K562 (cell line): ENCODE measurements around the gene ZNF346. TPM values are rescaled to one million over a fixed set of nuclear protein-coding genes. Genes with fewer than 3 reads are reported as not detected.
A peak's percentile ranks its signal among the peaks of the same experiment; 100 is the strongest.

ENCODE experiments used
- ATAC-seq: fragments of 200-7000 bp; cut with Tn5 transposase; 3 replicates; pipeline ENCODE4 v1.9.1; 2020; ENCODE audit warnings: moderate library complexity
- BruUV-seq: library from RNA; stranded (reverse); fragments of 400-500 nt; replicated peaks from 2 replicates; lab custom pipeline; 2021; lab: Mats Ljungman, UMichigan
- CTCF ChIA-PET: fragments of 300-600 bp; formaldehyde crosslinking; extraction: SDS; loops from one replicate; lab custom pipeline; 2021; ENCODE audit warnings: low intra/inter-chr PET ratio; lab: Yijun Ruan, JAX
- POLR2A ChIA-PET: fragments of 300-600, 350-650 bp; sonication (Branson Sonifier 250); formaldehyde crosslinking; extraction: SDS; loops from one replicate; lab custom pipeline; 2021; ENCODE audit warnings: antibody characterized with exemption, inconsistent platforms; lab: Yijun Ruan, JAX
- DNase-seq, 4 experiments: peaks; one replicate each; pipeline versions ENCODE4 v3.0.0 to v3.0.0-alpha.2; 2011 to 2018; ENCODE audit warnings: low spot score in 3 of 4, mixed read lengths in 3 of 4; ENCODE audit errors: extremely low read depth in 1 of 4
- FAIRE-seq: peaks from 2 replicates; lab custom pipeline; 2011; peaks lifted over from hg19 to GRCh38; lab: Jason Lieb, UNC
- H2AFZ ChIP-seq: 2 replicates; pipeline ENCODE4 v1.6.0; 2011; ENCODE audit warnings: low read depth, low read length, control low read depth, inconsistent platforms
- H3K27ac ChIP-seq: fragments of 200-600 bp; 3 replicates; pipeline ENCODE4 v1.8.0; 2011; ENCODE audit warnings: low read depth, mild to moderate bottlenecking, control low read depth, inconsistent platforms, low read length, moderate library complexity, mixed read lengths; ENCODE audit errors: extremely low read depth
- H3K27me3 ChIP-seq, 2 experiments: fragments of 300-600 bp in 1 of 2; 2 replicates in 1 of 2; 3 replicates in 1 of 2; pipeline versions ENCODE4 v1.6.0 to v1.8.0; 2011; ENCODE audit warnings: inconsistent platforms in 2 of 2, low read length in 2 of 2, mild to moderate bottlenecking in 1 of 2, mixed read lengths in 1 of 2, moderate library complexity in 1 of 2; ENCODE audit not compliant: control insufficient read depth in 2 of 2, insufficient read depth in 2 of 2
- H3K36me3 ChIP-seq: fragments of 300-600 bp; 3 replicates; pipeline ENCODE4 v1.8.0; 2011; ENCODE audit warnings: mild to moderate bottlenecking, low read length, inconsistent platforms; ENCODE audit not compliant: control insufficient read depth, insufficient read depth
- H3K4me1 ChIP-seq, 2 experiments: fragments of 200-600 bp in 1 of 2; replicated peaks in 1 of 2; 2 replicates in 1 of 2; 3 replicates in 1 of 2; pipeline versions ENCODE4 v1.5.1 to v1.8.0; 2011; ENCODE audit warnings: inconsistent platforms in 2 of 2, low read length in 2 of 2, mild to moderate bottlenecking in 1 of 2, mixed read lengths in 1 of 2, moderate library complexity in 1 of 2; ENCODE audit not compliant: control insufficient read depth in 2 of 2, insufficient read depth in 2 of 2
- H3K4me2 ChIP-seq: 2 replicates; pipeline ENCODE4 v1.6.1; 2011; ENCODE audit warnings: low read length, control low read depth, inconsistent platforms, mixed read lengths; ENCODE audit not compliant: insufficient read depth
- H3K4me3 ChIP-seq: fragments of 200-600 bp; sonication (generic), shearing (Covaris generic); 2 replicates; pipeline ENCODE4 v1.5.1; 2016; ENCODE audit warnings: control low read depth, inconsistent platforms
- H3K79me2 ChIP-seq: fragments of 200-600 bp; 3 replicates; pipeline ENCODE4 v1.8.0; 2011; ENCODE audit warnings: low read length, inconsistent platforms; ENCODE audit not compliant: control insufficient read depth, insufficient read depth
- H3K9ac ChIP-seq, 2 experiments: 2 replicates each; pipeline versions ENCODE4 v1.6.0 to v1.6.1; 2011; ENCODE audit warnings: low read depth in 2 of 2, low read length in 2 of 2, control low read depth in 1 of 2, inconsistent platforms in 1 of 2, mild to moderate bottlenecking in 1 of 2, mixed read lengths in 1 of 2; ENCODE audit not compliant: insufficient read depth in 1 of 2
- H3K9me1 ChIP-seq: one replicate; pipeline ENCODE4 v1.6.0; 2011; ENCODE audit warnings: inconsistent platforms, mild to moderate bottlenecking, low read length, moderate library complexity; ENCODE audit not compliant: control insufficient read depth, insufficient read depth
- H3K9me3 ChIP-seq: replicated peaks from 2 replicates; pipeline ENCODE4 v1.5.1; 2011; ENCODE audit warnings: low read depth, low read length, inconsistent platforms; ENCODE audit not compliant: control insufficient read depth, insufficient read depth
- H4K20me1 ChIP-seq: replicated peaks from 2 replicates; pipeline ENCODE4 v1.6.1; 2011; ENCODE audit warnings: low read length, inconsistent platforms, mixed read lengths; ENCODE audit not compliant: control insufficient read depth, insufficient read depth
- CAMTA2 ChIP-seq: fragments of 250-450 bp; sonication (Bioruptor Pico); conservative IDR thresholded peaks from 2 replicates; pipeline ENCODE4 v1.5.1; 2022
- ELF1 ChIP-seq: fragments of 200-800 bp; sonication (Bioruptor generic); IDR thresholded peaks from 2 replicates; pipeline ENCODE4 v1.6.1; 2016; ENCODE audit warnings: missing genetic modification characterization, missing compliant biosample characterization
- FOXK2 ChIP-seq, 2 experiments: fragments of 450-650 bp; IDR thresholded peaks in 1 of 2; conservative IDR thresholded peaks in 1 of 2; 2 replicates each; pipeline ENCODE4 v1.6.1; 2016; ENCODE audit warnings: low read depth in 2 of 2, mild to moderate bottlenecking in 1 of 2
- GABPA ChIP-seq: fragments of 200-800 bp; sonication (Bioruptor generic); conservative IDR thresholded peaks from 2 replicates; pipeline ENCODE4 v1.6.1; 2016; ENCODE audit warnings: low read depth, missing genetic modification characterization, missing compliant biosample characterization
- HOXB6 ChIP-seq: fragments of 250-450 bp; sonication (Bioruptor Pico); IDR thresholded peaks from 2 replicates; pipeline ENCODE4 v1.5.1; 2022; ENCODE audit warnings: mild to moderate bottlenecking, borderline replicate concordance
- MAFK ChIP-seq: IDR thresholded peaks from 2 replicates; pipeline ENCODE4 v1.6.1; 2011; ENCODE audit warnings: low read length, improper control_type of control experiment
- MLLT1 ChIP-seq, 2 experiments: fragments of 450-650 bp; IDR thresholded peaks; 2 replicates each; pipeline ENCODE4 v1.6.1; 2016
- RBFOX2 ChIP-seq: fragments of 200-400 bp; formaldehyde crosslinking; IDR thresholded peaks from 2 replicates; pipeline ENCODE4 v1.6.1; 2017; ENCODE audit warnings: low read depth, mild to moderate bottlenecking, low read length, moderate library complexity
- SRSF9 ChIP-seq: fragments of 200-400 bp; formaldehyde crosslinking; IDR thresholded peaks from 2 replicates; pipeline ENCODE4 v1.6.1; 2017; ENCODE audit warnings: low read depth, low read length, borderline replicate concordance
- TEAD1 ChIP-seq, 2 experiments: fragments of 450-650 bp in 1 of 2; sonication (generic) in 1 of 2; formaldehyde crosslinking; IDR thresholded peaks; 2 replicates each; pipeline versions ENCODE4 v1.4.0 to v1.8.0; 2020 to 2022; ENCODE audit warnings: mild to moderate bottlenecking in 2 of 2, missing genetic modification reagents in 1 of 2
- ZBTB43 ChIP-seq: sonication (generic); formaldehyde crosslinking; IDR thresholded peaks from 2 replicates; pipeline ENCODE4 v1.8.0; 2023; ENCODE audit warnings: mild to moderate bottlenecking, missing genetic modification reagents
- ZNF583 ChIP-seq: fragments of 250-450 bp; sonication (Bioruptor Pico); IDR thresholded peaks from 2 replicates; pipeline ENCODE4 v1.4.0; 2020
- WGBS: fragments of 100-300 bp; shearing (Covaris generic); methylation state at CpG from one replicate; pipeline ENCODE4 v1.1.6; 2016; ENCODE audit warnings: low coverage, mixed read lengths; ENCODE audit not compliant: insufficient coverage; ENCODE audit errors: missing lambda C conversion rate; 5-methylcytosine and 5-hydroxymethylcytosine counted together
- in situ Hi-C: fragments of 300-500 bp; cut with MboI; formaldehyde crosslinking; loops from 4 replicates; pipeline ENCODE4 v1.15.0; 2018; ENCODE audit warnings: inconsistent platforms, mixed read lengths
- intact Hi-C: fragments of 100-400 bp; cut with micrococcal nuclease; formaldehyde crosslinking; loops from 2 replicates; pipeline ENCODE4 v1.14.2; 2022
- polyA plus RNA-seq, 8 experiments: library from polyadenylated mRNA; depleted of rRNA in 4 of 8; stranded (reverse) in 5 of 8; unstranded in 3 of 8; fragments of >200 nt; fragmentation: Nextera tagmentation in 2 of 8; fragmentation: Illumina TruSeq in 1 of 8; extraction: Ambion mirVana in 2 of 8; extraction: Trizol in 1 of 8; gene quantifications; 2 replicates each; pipeline versions ENCODE4 v1.2.1 to v1.2.3, GENCODE V29; 2011 to 2014; ENCODE audit warnings: inconsistent platforms in 1 of 8, missing spikeins in 1 of 8
- total RNA-seq, 7 experiments: library from RNA; depleted of rRNA in 6 of 7; stranded (reverse); fragments of >200 nt in 6 of 7; fragmentation: Illumina TruSeq in 2 of 7; extraction: Trizol in 2 of 7; gene quantifications; 2 replicates each; pipeline versions ENCODE4 v1.2.1 to v1.2.3, GENCODE V29; 2011 to 2021; ENCODE audit warnings: low replicate concordance in 1 of 7
- TF ChIP-seq, protein P1 (sequence below): fragments of 250-450 bp; sonication (Bioruptor Pico); IDR thresholded peaks from 2 replicates; pipeline ENCODE4 v1.5.0; 2021; ENCODE audit warnings: mild to moderate bottlenecking, moderate library complexity
- TF ChIP-seq, protein P2 (sequence below): fragments of 250-450 bp; sonication (Bioruptor Pico); IDR thresholded peaks from 2 replicates; pipeline ENCODE4 v1.8.0; 2022; ENCODE audit warnings: moderate library complexity, mild to moderate bottlenecking, inconsistent platforms

The ZNF346 gene
- total and polyA plus RNA-seq, 9 of the 15 experiments (the other 6 are each of a cell fraction or from before 2014, with no cell fraction given) = 5.0 to 25.1 (median 20.1) TPM

DNA sequence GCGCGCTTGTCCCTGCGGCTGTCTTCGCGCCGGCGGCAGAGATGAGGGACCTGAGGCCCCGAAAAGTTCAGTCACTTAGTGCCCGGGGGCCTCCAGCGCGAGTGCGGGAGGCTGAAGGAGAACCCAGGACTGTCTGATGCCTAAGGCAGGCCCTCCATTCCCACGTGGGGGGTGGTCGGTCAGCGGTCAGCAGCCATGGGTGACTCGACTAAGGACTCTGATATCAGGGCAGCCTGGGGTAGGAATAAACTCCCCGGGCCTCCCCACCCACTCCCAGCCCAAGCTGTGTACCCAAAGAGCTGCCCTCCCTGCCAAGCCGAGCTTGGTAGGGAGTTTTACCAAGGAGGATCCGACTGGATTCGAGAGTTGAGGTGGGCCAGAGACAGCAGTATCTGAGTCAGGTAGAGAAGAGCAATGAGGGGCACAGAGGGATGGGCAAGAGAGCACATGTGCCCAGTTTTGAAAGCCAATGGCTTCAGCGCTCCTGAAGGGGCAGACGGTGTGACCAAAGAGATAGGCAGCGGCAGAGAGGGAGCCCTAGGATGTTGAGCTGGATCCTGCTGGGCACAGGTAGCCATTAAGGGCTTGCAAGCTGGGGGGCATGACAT lies 65.0 kb downstream of the ZNF346 start:
- H4K20me1 ChIP-seq = no peaks in the 10 kb centered on the region
- ATAC-seq (no peak), FAIRE-seq (no peak), DNase-seq (no peak)
- H3K9ac ChIP-seq = peak overlapping the region; percentile 67 to 95
- H3K4me3 ChIP-seq = peak overlapping the region; percentile 58
- peaks cover 1% of the 10 kb centered on the region; the same call in 2 of the 3 replicates for H3K36me3 ChIP-seq
- intact Hi-C loops (no loop called here), in situ Hi-C loops (no loop called here)
- ChIA-PET CTCF (interaction anchor here (1.0 kb wide), 1 partner anchor 22 kb away, joined by 3 read pairs; no protein-coding TSS in a partner anchor), POLR2A (interaction anchor here (1.4 to 2.1 kb wide), 2 partner anchors 27 to 65 kb away, joined by 5 read pairs; partner anchors contain the start of gene ZNF346)
- no peaks in the 10 kb centered on the region for H3K9me3 ChIP-seq
- BruUV-seq = no TSS peak
- no peaks in the 10 kb centered on the region for H3K9me1 ChIP-seq
- H3K4me2 ChIP-seq = peak overlapping the region; percentile 86
- peak overlapping the region; percentile 98 for H2AFZ ChIP-seq
- peaks cover 24 to 32% of the 10 kb centered on the region in 2 experiments; a peak in 4 of 5 replicates for H3K4me1 ChIP-seq
- no peaks in the 10 kb centered on the region for H3K27me3 ChIP-seq
- peak overlapping the region; percentile 40; the same call in 1 of the 3 replicates for H3K27ac ChIP-seq
- 19% methylated on average over 22 of the region's 23 CpGs for WGBS
- peaks cover 6% of the 10 kb centered on the region; the same call in 2 of the 3 replicates for H3K79me2 ChIP-seq
- no peak for TF ChIP-seq SRSF9
- no peak for TF ChIP-seq TEAD1 (CRISPR knock-in tag; IDR thresholded peaks at IDR 0.05)
- TF ChIP-seq ZNF583 = 0 out of 2 replicates have a peak, but pooled peaks have one; percentile 2
- TF ChIP-seq MLLT1 (IDR thresholded peaks at IDR 0.05) = no peak
- no peak for TF ChIP-seq FOXK2 (conservative IDR thresholded peaks at IDR 0.05 in 1 of 2, IDR thresholded peaks at IDR 0.05 in 1 of 2; ENCODE audit: low read depth in 2 of 2)
- no peak for TF ChIP-seq ZBTB43 (CRISPR knock-in tag)
- no peak for TF ChIP-seq CAMTA2
- TF ChIP-seq RBFOX2 = 0 out of 2 replicates have a peak, but pooled peaks have one; percentile 6
- TF ChIP-seq HOXB6 (CRISPR knock-in tag) = no peak
- TF ChIP-seq GABPA (tag) = no peak
- TF ChIP-seq, protein P1, sequence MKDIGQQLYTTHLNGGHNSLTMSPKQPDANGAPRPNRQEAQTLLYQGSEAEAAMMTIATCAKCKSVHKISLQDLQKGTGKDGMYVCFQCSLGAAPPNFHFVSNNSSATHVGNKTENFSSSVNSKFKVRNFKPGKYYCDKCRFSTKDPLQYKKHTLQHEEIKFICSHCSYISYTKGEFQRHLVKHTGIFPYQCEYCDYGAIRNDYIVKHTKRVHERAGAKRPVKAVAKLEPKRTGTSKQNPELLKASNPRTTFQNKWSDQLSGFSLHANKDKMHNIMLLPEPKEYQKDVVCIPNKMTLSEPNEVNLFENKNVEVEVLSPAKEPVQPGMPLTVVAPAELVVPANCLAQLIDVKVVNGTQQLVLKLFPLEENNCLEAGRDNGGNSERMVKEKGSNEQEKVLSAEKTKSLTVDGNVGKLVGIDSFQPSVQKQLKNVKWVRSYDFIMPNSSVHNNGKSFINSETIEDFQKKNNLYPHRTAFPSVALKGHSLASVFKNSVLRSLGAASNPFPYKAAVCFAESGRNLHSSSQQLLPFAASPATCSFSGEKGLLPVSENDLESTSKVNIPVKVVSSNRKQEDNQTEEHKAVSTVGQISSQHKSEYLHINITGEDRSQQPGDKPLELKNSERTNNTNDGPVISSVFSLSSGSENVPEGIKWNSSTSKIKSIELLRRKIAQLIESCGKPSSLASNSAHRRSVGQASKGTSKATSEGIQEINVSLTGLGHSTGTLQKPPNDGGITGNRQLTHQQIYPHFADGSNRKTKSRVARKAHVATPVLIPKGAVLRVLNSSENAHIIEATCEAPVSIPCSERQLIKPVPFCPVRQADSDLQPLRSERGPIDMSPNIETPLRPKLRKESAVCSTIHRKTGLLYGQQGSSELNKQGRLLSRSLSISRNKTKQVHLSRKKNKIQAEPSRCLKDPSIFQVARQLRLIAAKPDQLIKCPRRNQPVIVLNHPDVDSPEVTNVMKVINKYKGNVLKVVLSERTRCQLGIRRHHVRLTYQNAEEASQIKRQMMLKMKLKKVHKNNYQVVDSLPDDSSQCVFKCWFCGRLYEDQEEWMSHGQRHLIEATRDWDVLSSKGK (CRISPR knock-in tag) = no peak
- TF ChIP-seq MAFK = no peak
- TF ChIP-seq, protein P2, sequence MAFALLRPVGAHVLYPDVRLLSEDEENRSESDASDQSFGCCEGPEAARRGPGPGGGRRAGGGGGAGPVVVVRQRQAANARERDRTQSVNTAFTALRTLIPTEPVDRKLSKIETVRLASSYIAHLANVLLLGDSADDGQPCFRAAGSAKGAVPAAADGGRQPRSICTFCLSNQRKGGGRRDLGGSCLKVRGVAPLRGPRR (CRISPR knock-in tag) = no peak
- TF ChIP-seq ELF1 (tag) = no peak
